MM.1S (cell line): Measurements from ENCODE around the gene TTLL10.

ENCODE experiments used
- CTCF ChIP-seq: fragments of 300-600 bp; sonication (generic); IDR thresholded peaks from 2 replicates; pipeline ENCODE4 v1.5.1; 2016; ENCODE audit warnings: antibody characterized with exemption, low read length, mixed read lengths
- EZH2 ChIP-seq: fragments of 300-600 bp; sonication (generic); optimal IDR thresholded peaks from 2 replicates; pipeline ENCODE3; 2017; ENCODE audit warnings: low read depth, mild to moderate bottlenecking, antibody characterized with exemption, low read length, mixed read lengths
- EZH2phosphoT487 ChIP-seq: fragments of 300-600 bp; sonication (generic); IDR thresholded peaks from 2 replicates; pipeline ENCODE4 v1.6.1; 2018; ENCODE audit warnings: antibody characterized with exemption, low read length

DNA sequence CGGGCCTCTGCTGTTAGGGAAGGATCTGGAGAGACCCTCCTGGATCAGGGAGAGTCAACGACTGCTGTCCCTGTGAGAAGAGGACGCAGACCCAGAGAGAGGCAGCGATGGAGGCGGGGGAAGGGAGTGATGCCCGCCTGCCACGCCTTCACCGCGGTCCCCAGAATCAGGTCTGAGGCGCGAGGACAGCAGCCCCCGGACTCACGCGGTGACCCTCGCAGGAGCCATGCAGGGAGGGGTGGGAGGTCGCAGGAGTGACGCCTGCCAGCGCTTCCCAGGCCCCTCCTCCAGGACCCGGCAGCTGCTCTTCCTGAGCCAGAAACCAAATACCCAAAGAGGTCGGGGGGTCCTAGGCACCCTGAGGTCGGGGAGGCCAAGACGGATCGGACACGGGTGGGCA, 46.5 kb downstream of the TTLL10 start:
- TF ChIP-seq CTCF (no peak), EZH2phosphoT487 (no peak), EZH2 (no peak)
